Measurements from ENCODE around the gene SLC39A8.
A peak's percentile ranks its signal among the peaks of the same experiment; 100 is the strongest.

SLC39A8 gene

DNA sequence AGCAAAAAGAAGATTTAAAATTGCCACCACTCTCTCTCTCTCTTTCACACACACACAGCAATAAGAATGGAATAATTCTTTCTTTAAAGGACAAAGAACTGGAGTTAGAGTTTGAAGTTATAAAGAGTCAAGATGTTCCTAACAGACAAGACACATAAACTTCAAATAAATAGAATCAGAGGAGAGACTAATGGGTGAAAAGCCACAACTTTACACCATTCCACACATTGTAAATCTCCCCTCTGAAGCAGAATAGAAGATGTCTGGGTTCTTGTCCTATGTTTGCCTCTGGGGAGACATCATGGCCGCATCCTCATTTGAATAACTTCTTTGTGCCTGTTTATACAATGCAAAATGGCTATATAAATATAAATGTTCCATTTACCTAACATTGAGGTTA lies 39.6 kb downstream of the SLC39A8 start:
- no peak overlapping the region for H2BK15ac ChIP-seq (replicated peaks; ENCODE audit: low read depth)
- H3K79me1 ChIP-seq (ENCODE audit: low read length): no peaks in the 10 kb centered on the region
- no peaks in the 10 kb centered on the region for H3K36me3 ChIP-seq (ENCODE audit: control insufficient read depth, insufficient read depth, low read length)
- no peaks in the 10 kb centered on the region for H3K27me3 ChIP-seq (ENCODE audit: insufficient read depth, low read length, poor library complexity)
- no peak overlapping the region for H2BK5ac ChIP-seq (ENCODE audit: low read length)
- H3K79me2 ChIP-seq (ENCODE audit: control insufficient read depth, insufficient read depth, low read length): no peaks in the 10 kb centered on the region
- H4K8ac ChIP-seq (ENCODE audit: low read depth, low read length): no peak overlapping the region
- no peak overlapping the region for H3K4me2 ChIP-seq (ENCODE audit: low read length)
- no peak overlapping the region for H3K9ac ChIP-seq (ENCODE audit: low read length)
- H2BK120ac ChIP-seq (ENCODE audit: low read depth, low read length): no peak overlapping the region
- no peak overlapping the region for H3K4ac ChIP-seq (ENCODE audit: low read depth, low read length)
- no peaks in the 10 kb centered on the region for H3K4me1 ChIP-seq (ENCODE audit: control insufficient read depth, low read depth, low read length)
- no peak for DNase-seq
- no CpG with 5 or more reads among the region's 1 CpG for whole genome bisulfite sequencing (ENCODE audit: extremely low coverage, insufficient coverage, low lambda C conversion rate)
- no peak overlapping the region for H4K5ac ChIP-seq (ENCODE audit: low read length)
- H3K23ac ChIP-seq (ENCODE audit: low read length): no peak overlapping the region
- no peak overlapping the region for H3K56ac ChIP-seq (ENCODE audit: low read length)
- H2AK5ac ChIP-seq (ENCODE audit: low read length): no peak overlapping the region
- H3K18ac ChIP-seq (ENCODE audit: low read length): no peak overlapping the region
- no peak overlapping the region for H3K27ac ChIP-seq (ENCODE audit: low read depth, low read length)
- H3K4me3 ChIP-seq (ENCODE audit: low read length): no peak overlapping the region

DNA sequence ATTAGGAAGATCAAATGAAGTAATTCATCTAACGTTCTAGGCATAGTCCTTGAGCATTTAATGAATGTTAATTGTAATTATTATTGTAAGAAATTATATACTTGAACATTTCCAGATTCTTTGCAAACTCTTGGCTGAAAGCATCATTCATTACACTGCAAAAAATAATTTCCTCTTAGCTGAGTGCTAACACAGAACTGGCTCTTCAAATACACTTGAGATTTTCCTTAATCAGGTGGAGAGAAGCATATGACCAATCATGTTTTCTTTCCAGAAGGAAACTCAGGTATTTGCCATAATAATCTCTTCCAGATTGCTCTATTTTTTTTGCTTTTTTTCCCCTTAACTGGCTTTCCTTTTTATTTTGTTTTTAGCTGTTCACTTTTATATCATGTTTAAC lies 42.5 kb downstream of the SLC39A8 start:
- WGBS (ENCODE audit: extremely low coverage, insufficient coverage, low lambda C conversion rate): no CpG with 5 or more reads among the region's 1 CpG
- no peak overlapping the region for H2BK5ac ChIP-seq (ENCODE audit: low read length)
- H3K23ac ChIP-seq (ENCODE audit: low read length): no peak overlapping the region
- no peak overlapping the region for H3K4ac ChIP-seq (ENCODE audit: low read depth, low read length)
- H4K5ac ChIP-seq (ENCODE audit: low read length): no peak overlapping the region
- no peak overlapping the region for H3K27ac ChIP-seq (ENCODE audit: low read depth, low read length)
- no peak overlapping the region for H2AK5ac ChIP-seq (ENCODE audit: low read length)
- H3K79me1 ChIP-seq (ENCODE audit: low read length): no peaks in the 10 kb centered on the region
- no peak overlapping the region for H3K56ac ChIP-seq (ENCODE audit: low read length)
- H3K18ac ChIP-seq (ENCODE audit: low read length): no peak overlapping the region
- no peak for DNase-seq
- no peaks in the 10 kb centered on the region for H3K4me1 ChIP-seq (ENCODE audit: control insufficient read depth, low read depth, low read length)
- no peak overlapping the region for H3K9ac ChIP-seq (ENCODE audit: low read length)
- H2BK15ac ChIP-seq (replicated peaks; ENCODE audit: low read depth): no peak overlapping the region
- no peak overlapping the region for H3K4me2 ChIP-seq (ENCODE audit: low read length)
- H3K27me3 ChIP-seq (ENCODE audit: insufficient read depth, low read length, poor library complexity): no peaks in the 10 kb centered on the region
- H3K36me3 ChIP-seq (ENCODE audit: control insufficient read depth, insufficient read depth, low read length): no peaks in the 10 kb centered on the region
- H2BK120ac ChIP-seq (ENCODE audit: low read depth, low read length): no peak overlapping the region
- no peak overlapping the region for H4K8ac ChIP-seq (ENCODE audit: low read depth, low read length)
- no peaks in the 10 kb centered on the region for H3K79me2 ChIP-seq (ENCODE audit: control insufficient read depth, insufficient read depth, low read length)
- H3K4me3 ChIP-seq (ENCODE audit: low read length): no peak overlapping the region

DNA sequence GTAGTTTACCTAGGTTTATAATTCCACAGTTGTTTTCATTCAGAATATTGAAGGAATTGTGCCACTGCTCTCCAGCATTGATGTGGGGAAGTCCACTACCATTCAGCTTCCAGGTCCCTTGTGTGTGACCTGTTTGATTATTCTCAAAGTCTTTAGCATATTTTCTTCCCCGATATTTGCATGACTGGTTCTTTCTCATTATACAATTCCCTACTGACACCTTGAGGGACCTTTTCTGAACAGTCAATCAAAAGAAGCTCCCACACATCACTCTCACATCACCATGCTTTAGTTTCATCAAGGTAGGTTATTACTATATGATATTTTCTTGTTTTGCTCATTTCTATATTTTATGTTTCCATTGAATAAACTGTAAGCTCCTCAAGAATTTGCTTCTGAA lies 44.1 kb downstream of the SLC39A8 start:
- no peak overlapping the region for H3K23ac ChIP-seq (ENCODE audit: low read length)
- no peak overlapping the region for H3K4me2 ChIP-seq (ENCODE audit: low read length)
- no peak overlapping the region for H3K27ac ChIP-seq (ENCODE audit: low read depth, low read length)
- H4K5ac ChIP-seq (ENCODE audit: low read length): no peak overlapping the region
- H3K79me2 ChIP-seq (ENCODE audit: control insufficient read depth, insufficient read depth, low read length): no peaks in the 10 kb centered on the region
- no peaks in the 10 kb centered on the region for H3K4me1 ChIP-seq (ENCODE audit: control insufficient read depth, low read depth, low read length)
- H3K9ac ChIP-seq (ENCODE audit: low read length): no peak overlapping the region
- no peak overlapping the region for H3K56ac ChIP-seq (ENCODE audit: low read length)
- no peaks in the 10 kb centered on the region for H3K79me1 ChIP-seq (ENCODE audit: low read length)
- no peak overlapping the region for H2AK5ac ChIP-seq (ENCODE audit: low read length)
- H3K4ac ChIP-seq (ENCODE audit: low read depth, low read length): no peak overlapping the region
- no peak for DNase-seq
- no peak overlapping the region for H2BK15ac ChIP-seq (replicated peaks; ENCODE audit: low read depth)
- H2BK120ac ChIP-seq (ENCODE audit: low read depth, low read length): no peak overlapping the region
- H3K18ac ChIP-seq (ENCODE audit: low read length): no peak overlapping the region
- no peaks in the 10 kb centered on the region for H3K27me3 ChIP-seq (ENCODE audit: insufficient read depth, low read length, poor library complexity)
- no peak overlapping the region for H3K4me3 ChIP-seq (ENCODE audit: low read length)
- H2BK5ac ChIP-seq (ENCODE audit: low read length): no peak overlapping the region
- H3K36me3 ChIP-seq (ENCODE audit: control insufficient read depth, insufficient read depth, low read length): no peaks in the 10 kb centered on the region
- WGBS (ENCODE audit: extremely low coverage, insufficient coverage, low lambda C conversion rate): no CpG with 5 or more reads among the region's 1 CpG
- H4K8ac ChIP-seq (ENCODE audit: low read depth, low read length): no peak overlapping the region

DNA sequence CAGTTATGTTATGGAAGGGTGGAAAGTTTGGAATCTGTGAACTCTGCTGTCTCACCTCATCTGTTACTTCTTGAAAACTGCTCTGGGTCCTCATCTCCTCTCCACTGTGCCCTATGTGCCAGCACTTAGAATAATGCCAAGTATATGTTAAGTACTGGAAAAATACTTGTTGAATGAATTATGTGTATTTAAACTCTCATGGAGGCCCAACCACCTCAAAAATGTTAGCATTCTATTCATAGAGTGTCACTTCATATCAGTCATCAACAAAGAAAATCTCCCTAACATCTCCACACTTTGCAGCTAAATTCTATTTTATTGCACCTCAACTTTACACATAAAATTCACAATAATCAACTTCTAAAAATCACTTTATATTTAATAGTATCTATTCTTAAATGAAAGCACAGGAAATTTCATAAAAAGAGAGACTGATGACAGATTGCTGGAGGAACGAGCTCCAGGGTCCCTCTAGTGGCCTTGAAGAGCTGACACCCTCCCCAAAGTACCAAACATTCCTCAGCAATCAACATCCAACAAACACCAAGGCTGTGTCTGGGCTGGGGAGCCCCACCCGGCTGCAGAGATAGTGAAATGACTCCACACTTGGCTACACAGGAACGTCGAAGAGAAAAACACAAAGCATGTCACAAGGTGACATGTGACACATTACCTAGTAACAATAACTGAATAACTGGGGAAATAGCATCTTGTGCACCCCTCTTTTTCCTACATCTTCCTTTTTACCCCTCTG lies 45.8 kb downstream of the SLC39A8 start:
- Histone ChIP-seq H2AK5ac (ENCODE audit: low read length) (no peak overlapping the region), H3K79me2 (ENCODE audit: control insufficient read depth, insufficient read depth, low read length) (no peaks in the 10 kb centered on the region), H3K4ac (ENCODE audit: low read depth, low read length) (no peak overlapping the region), H2BK5ac (ENCODE audit: low read length) (no peak overlapping the region), H3K23ac (ENCODE audit: low read length) (no peak overlapping the region), H3K4me3 (ENCODE audit: low read length) (no peak overlapping the region), H2BK120ac (ENCODE audit: low read depth, low read length) (no peak overlapping the region), H3K18ac (ENCODE audit: low read length) (peak overlapping the region; percentile 92), H3K4me2 (ENCODE audit: low read length) (no peak overlapping the region), H3K27ac (ENCODE audit: low read depth, low read length) (no peak overlapping the region), H3K27me3 (ENCODE audit: insufficient read depth, low read length, poor library complexity) (no peaks in the 10 kb centered on the region), H4K8ac (ENCODE audit: low read depth, low read length) (peak overlapping the region; percentile 94), H3K9ac (ENCODE audit: low read length) (no peak overlapping the region), H3K4me1 (ENCODE audit: control insufficient read depth, low read depth, low read length) (no peaks in the 10 kb centered on the region), H2BK15ac (replicated peaks; ENCODE audit: low read depth) (no peak overlapping the region), H4K5ac (ENCODE audit: low read length) (no peak overlapping the region), H3K79me1 (ENCODE audit: low read length) (no peaks in the 10 kb centered on the region), H3K56ac (ENCODE audit: low read length) (peak overlapping the region; percentile 39), H3K36me3 (ENCODE audit: control insufficient read depth, insufficient read depth, low read length) (no peaks in the 10 kb centered on the region)
- WGBS (ENCODE audit: extremely low coverage, insufficient coverage, low lambda C conversion rate): no CpG with 5 or more reads among the region's 4 CpGs
- peak; percentile 96 for DNase-seq

DNA sequence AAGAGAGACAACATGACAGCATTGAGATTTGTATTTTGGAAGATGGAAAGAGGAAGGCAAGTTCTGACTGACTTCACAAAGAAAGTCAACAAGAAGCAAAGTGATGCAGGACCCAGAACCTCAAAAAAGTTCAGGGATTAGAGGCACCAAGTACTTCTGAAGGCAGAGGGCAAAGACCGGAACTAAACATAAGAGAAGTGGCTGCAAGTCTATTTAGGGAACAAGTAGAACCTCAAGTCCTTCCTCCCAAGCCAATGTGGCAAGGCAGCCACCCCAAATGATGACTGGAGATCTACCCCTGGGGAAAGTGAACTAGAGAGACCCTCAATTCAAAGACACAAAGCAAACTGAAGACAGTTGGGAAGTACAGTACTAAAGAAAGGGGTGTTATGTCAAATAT lies 46.6 kb downstream of the SLC39A8 start:
- no peaks in the 10 kb centered on the region for H3K27me3 ChIP-seq (ENCODE audit: insufficient read depth, low read length, poor library complexity)
- H2AK5ac ChIP-seq (ENCODE audit: low read length): no peak overlapping the region
- H2BK120ac ChIP-seq (ENCODE audit: low read depth, low read length): no peak overlapping the region
- H3K4ac ChIP-seq (ENCODE audit: low read depth, low read length): no peak overlapping the region
- no peak overlapping the region for H4K8ac ChIP-seq (ENCODE audit: low read depth, low read length)
- no peak overlapping the region for H3K4me2 ChIP-seq (ENCODE audit: low read length)
- H4K5ac ChIP-seq (ENCODE audit: low read length): no peak overlapping the region
- H3K4me1 ChIP-seq (ENCODE audit: control insufficient read depth, low read depth, low read length): no peaks in the 10 kb centered on the region
- H3K56ac ChIP-seq (ENCODE audit: low read length): no peak overlapping the region
- H3K4me3 ChIP-seq (ENCODE audit: low read length): no peak overlapping the region
- DNase-seq: no peak
- no CpG with 5 or more reads among the region's 1 CpG for WGBS (ENCODE audit: extremely low coverage, insufficient coverage, low lambda C conversion rate)
- no peak overlapping the region for H3K23ac ChIP-seq (ENCODE audit: low read length)
- no peak overlapping the region for H3K27ac ChIP-seq (ENCODE audit: low read depth, low read length)
- H3K36me3 ChIP-seq (ENCODE audit: control insufficient read depth, insufficient read depth, low read length): no peaks in the 10 kb centered on the region
- H3K9ac ChIP-seq (ENCODE audit: low read length): no peak overlapping the region
- no peak overlapping the region for H3K18ac ChIP-seq (ENCODE audit: low read length)
- no peaks in the 10 kb centered on the region for H3K79me2 ChIP-seq (ENCODE audit: control insufficient read depth, insufficient read depth, low read length)
- H2BK5ac ChIP-seq (ENCODE audit: low read length): no peak overlapping the region
- H2BK15ac ChIP-seq (replicated peaks; ENCODE audit: low read depth): no peak overlapping the region
- no peaks in the 10 kb centered on the region for H3K79me1 ChIP-seq (ENCODE audit: low read length)

Data from mesendoderm (in vitro differentiated cells).